HuH-7.5 (cell line): ENCODE measurements around the gene GPR62.
"Not testable (repeated sequence)": the region's sequence is repeated elsewhere in the genome, so short reads cannot be mapped to it uniquely, and the experiment has no call there.

Experiments used
- DNase-seq: peaks from one replicate; pipeline ENCODE4 v3.0.0; 2011; ENCODE audit warnings: low spot score

Gene GPR62

DNA sequence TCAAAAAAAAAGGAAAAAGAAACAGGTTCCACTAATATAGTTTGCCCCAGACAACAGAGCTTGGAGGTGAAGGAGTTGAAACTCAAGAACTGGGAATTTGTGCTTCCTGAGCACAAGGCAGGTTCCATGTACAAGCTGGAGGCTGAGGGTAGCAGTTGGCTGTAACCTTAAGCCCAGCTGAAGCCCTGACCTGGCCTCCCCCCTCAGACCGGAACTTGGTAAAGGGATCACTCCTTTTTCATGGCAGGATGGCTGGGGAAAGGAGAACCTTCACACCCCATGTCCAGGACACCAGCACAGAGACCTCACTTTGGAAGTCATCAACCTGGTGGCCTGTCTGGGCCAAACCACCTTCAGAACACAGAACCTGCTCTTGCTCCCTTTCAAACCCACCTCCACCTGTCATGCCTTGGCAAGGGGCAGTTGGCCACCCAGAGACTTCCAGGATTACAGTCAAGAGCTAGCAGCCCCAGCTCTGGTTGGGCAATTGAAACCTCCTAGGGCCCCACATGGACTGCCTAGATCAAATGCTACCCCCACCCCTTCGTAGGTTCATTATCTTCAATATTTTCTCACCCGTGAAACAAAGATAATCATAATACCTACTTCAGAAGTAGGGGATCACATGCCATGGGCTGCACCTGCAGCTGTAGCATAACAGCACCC lies 37.0 kb downstream of the GPR62 start:
- DNase-seq = no peak

DNA sequence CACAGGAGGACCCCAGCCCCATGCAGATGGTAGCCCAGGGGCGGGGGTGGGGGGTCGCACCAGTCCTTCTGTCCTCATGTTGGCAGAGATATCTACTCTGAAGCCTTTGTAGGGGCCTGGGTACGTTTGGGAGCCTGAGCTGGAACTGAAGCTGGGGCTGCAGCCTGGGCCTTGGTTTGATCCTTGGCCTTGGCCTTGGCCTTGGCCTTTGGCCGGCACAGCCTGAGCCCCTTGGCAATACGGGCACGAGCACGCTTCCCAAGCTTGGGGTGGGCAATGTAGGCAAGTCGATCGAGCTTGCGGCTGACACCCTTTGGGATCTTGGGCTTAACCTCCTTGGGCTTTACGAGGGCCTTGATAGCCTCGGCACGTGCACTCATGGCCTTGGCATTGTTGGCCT lies 38.5 kb downstream of the GPR62 start:
- DNase-seq = not testable (repeated sequence)

DNA sequence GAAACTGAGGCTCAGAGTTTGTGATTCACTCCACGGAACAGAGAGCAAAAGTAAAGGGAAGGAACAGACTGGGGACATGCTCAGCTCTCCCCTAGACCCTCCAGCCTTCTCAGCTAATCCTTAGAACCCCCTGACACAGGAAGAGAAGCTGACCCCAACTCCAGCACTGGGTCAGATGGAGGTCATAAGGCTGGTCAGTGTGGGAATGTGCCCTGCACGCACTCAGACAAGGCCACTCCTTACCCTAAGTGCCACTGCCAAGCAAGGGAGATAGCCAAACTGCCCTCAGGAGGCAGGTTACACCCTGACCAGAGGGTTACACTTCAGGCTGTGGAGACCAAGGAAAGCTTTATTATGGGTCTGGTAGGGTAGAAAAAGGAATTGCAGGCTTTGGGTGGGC lies 39.3 kb downstream of the GPR62 start:
- DNase-seq = no peak

DNA sequence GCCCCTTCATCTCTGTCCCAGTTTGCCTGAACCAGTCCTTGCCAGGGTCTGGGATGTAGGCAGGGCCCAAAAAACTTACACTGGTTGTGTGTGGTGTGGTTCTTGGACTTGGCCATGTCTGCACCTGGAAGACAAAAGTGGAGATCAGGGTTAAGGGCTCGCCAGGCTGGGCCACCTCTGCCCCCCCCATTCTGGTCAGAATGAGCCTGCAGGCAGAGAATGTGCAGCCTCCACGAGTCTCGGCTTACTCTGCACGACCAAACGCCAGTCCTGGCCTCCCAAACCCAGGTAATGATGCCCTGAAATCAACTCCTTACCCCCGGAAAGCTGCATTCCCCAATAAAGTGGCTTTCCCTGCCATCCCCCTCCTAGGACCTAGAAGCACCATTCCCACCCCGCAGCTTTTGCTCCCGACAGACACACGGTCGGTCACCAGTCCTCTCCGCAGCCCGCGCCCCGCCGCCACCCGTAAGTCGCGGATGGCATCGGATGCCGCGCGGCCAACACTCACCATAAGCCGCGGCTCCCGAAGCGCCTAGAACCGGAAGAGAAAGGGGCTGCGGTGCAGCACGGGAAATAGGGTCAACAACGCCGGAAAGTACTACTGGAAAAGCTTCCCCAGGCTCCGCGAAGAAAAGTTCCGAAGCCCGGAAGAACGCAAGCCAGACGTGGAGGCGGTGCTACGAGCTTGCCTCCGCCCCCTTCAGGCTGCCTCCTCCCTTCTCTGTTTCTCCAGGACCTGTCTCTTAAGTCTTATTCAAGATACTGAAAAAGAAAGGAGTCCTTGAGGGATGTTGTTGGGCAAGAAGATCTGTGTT lies 40.4 kb downstream of the GPR62 start, which contains the start of gene RPL29:
RPL29 (minus strand) TSS at position 550 of the 818 bp plus-strand sequence; CDS start at position 116, 434 bp downstream.
- peak; percentile 89 for DNase-seq

DNA sequence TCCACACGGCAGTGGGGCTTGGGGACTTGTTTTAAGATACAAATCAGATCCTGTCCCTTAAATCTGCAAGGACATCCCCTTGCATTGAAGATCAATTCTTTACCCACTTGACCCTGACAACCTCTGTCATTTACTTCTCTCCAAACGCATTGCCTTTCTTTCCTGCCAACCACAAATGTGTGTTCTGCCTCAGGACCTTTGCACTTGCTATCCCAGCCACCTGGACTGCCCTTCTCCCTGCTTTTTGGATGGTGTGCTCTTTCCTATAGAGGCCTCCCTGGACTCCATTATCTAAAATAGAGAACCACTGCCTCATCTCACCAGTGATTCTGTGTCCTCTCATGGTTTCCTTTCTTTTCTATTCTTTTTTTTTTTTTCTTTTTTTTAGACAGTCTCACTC lies 42.0 kb downstream of the GPR62 start:
- DNase-seq = no peak

DNA sequence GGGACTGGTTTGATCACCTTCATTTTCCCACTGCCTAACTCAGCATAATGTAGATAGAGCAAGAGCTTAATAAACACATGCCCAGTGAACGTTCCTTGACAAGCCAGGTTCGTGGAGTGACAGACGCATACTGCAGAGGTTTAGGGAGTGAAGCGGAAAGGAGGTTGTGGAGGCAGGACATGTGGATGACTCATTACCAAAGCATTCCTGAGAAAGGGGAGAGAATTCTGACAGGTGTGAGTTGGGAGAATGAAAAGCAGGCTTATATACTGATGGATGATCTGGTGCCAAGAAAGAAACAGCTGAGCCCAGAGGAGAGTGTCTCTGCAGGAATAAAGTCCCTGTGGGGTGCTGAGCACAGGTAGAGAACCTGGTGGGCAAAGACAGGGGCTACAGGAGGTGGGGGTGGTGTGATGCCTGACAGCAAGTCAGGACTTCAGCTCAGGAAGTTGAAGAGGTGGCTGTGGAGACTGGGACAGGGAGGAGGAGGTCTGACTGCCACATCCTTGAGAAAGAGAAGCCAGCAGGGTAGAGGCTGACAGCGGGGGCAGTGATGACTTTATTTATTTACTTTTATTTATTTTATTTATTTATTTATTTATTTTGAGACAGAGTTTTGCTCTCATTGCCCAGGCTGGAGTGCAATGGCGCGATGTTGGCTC lies 42.9 kb downstream of the GPR62 start:
- DNase-seq = no peak

DNA sequence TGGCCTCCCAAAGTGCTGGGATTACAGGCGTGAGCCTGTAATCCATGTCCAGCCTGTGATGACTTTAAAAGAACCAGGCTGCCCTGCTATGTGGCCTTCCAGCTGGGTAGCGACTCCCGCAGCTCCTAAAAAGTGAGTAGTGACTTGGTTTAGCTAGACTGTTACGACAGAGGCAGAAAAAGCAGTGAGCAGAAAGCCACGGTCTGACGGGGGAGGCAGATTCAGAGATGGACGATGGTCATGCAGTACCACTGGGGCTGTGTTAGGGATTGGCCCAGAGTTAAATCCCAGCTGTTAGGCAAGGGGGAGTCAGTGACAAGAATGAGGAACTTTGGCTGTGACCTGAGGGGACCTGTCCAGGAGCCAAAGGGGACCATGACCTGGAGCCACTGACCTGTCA lies 43.6 kb downstream of the GPR62 start:
- DNase-seq = no peak

DNA sequence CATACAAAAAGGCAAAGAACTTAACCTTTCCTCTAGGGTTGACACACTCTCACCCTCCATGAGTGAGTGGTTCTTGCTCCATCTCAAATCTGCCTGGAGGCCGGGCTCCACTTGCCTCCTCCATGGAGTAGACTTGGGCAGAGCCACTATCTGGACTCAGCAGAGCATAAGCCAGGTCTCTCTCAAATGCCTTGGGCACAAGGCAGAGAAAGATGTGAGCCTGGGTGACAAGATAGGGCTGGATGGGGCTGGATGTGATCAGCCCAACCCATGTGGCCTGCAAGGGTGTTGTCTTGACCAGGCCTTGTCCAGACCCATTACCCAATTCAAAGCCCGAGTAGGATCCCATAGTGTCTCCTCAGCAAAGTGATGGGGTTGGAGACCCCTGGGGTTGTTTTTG lies 44.7 kb downstream of the GPR62 start:
- no peak for DNase-seq

DNA sequence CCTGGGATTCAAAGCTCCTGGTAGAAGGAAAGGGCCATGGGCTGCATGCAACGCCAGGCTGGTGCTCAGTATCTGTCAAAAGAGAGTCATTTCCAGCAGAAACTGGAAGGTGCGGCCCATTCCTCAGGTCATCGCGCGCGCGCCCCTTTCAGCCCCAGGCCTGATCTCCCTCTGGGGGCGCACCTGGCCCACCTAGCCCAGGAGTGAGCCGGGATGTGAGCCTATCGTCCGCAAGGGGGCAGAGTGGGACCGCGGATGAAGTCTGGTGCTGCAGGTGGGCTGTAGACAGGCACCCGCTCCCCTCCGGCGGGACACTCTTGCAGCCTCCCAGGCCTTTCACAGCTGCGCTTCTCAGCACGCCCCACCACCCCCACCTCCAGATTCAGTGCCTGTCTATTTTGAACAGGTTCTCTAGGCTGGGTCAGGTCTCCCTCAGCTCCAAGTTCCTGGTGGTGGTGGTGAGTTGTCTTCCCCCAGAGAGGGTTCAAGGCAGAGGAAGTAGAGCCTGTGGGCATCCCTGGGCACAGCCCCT lies 46.3 kb downstream of the GPR62 start:
- peak; percentile 92 for DNase-seq

DNA sequence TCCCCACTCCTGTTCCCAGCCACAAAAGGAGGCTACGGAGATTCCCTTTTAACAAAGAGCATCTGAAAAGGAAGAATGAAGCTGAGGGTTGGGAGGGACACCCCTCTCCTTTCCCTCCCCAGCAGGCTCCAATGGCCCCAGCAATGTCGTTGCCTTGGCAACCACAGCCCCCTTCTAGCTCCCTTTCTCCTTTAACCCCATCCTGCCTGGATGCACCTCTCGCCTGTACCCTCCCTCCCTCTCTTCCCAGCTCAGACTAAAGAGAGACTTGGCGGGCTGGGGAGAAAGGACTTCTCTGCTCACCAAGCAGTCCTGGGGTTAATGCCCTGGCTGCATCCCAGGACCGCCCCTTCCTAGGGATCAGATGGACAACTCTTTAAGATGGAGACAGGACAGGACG lies 47.6 kb downstream of the GPR62 start:
- DNase-seq = no peak

DNA sequence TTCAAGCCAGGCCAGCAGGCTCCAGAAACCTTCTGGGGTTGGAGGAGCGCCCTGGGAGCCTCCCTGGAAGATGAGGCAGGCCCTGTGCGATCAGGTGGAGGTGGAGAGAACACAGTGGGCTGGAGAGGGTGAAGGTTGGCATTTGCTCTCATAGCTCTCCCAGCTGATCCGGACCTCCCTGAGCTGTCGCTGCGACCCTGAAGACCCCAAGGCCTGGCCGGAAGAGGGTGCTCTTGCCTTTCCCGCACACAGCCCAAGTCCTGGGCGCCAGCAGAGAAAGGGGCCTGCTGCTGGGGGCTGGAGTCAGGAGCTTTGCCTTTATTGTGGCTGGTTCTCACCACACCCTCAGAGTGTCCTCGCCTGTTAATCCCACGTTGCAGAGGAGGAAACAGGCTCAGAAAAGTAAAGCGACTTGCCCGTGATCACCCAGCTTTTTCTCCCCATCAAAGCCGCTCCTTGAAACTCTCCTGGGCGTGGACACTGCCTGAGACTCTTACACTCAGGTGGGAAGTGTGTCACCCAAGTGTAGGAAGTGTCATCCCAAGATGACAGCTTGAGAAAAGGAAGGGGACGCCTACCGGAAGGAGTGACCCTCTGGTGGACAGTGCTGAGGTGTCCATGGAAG lies 49.1 kb downstream of the GPR62 start:
- DNase-seq = peak; percentile 63

DNA sequence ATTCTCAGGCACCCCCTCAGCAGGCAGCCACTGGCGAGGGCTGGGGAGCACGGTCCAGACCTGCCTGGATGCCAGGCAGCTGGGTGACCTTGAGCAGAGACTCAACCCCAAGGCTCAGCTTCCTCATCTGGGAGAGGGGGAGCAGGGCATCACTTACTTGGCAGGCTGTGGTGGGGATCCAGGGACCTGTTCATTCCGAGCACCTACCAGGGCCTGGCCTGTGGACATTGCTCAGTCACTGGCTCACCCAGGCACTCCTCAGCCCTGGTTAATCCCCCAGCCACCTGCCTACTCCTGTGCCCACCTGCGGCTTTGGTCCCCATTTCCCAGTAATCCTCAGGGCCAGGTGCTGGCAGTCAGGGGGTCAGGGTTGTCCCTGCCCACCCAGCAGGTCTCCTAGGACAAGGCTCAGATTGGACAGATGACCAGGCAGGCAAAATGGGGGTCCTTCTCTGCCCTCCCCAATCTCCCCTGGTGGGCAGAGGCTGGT lies 49.8 kb downstream of the GPR62 start:
- DNase-seq = no peak

DNA sequence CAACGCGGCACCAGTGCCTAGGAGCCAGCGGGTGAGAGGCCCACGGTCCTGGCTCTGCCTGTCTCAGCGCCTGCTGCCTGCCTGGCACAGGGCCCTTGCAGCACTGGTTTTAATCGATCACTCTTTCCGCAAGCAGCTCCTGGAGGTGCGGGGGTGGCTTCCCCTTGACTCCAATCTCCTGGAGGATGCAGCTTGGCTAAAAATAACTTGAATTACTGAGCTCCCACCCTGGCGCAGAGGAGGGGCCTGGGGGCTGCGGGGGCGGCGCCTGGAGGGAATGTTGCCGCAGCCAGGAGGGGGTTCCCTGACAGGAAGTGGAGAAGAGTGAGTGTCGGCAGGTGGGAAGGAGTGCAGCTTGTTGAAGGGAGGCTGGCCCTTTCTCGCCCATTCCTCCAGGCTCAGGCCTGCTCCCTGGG lies 50.4 kb downstream of the GPR62 start:
- no peak for DNase-seq

DNA sequence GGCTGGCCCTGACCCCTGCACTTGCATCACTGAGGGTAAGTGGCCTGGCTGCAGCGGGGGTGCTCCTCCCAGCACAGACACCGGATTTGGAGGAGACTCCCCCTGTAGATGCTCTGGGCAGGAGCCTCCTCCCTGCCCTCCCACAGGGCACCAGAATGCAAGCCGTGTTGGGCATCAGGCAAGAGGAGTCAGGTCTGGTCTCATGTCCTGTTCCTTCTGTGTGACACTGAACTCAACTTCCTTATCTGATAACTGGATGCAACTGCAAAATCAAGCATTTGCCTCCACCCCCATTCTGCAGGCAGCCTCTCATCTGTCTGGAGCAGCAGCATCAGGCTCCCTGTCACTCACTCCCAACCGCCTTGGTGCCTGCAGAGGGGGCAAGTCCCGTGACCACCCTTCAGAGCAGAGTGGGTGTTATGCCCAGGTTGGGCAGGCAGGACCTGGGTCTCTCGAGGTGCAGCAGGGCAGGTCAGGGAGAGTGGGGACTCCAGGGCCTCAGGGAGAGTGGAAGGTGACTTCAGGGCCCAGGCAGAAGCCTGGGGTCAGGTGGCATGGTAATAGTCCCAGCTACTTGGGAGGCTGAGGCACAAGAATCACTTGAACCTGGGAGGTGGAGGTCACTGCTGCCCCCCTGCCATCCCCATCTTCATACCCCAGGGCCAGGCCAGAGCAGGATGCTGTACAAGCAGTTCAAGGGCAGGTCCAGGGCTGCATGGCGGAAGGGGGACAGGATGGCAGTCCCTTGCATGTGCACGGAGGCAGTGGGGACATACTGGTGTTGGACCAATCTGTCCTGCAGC lies 51.0 kb downstream of the GPR62 start:
- DNase-seq = no peak

DNA sequence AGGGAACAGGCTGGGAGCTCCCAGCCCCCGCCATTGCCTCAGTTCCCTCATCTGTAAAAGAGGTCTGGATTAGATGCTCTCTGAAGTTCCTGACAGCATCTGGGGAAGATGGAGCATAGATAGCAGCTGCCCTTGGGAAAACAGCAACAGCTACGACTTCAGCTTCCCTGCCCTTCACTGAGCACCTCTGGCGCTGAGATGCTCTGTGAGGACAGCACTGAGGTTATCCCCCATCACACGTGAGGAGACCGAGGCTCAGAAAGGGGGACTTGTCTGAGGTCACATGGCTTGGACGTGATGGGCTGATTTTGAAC lies 51.6 kb downstream of the GPR62 start:
- no peak for DNase-seq
